GM10266 (cell line): Measurements from ENCODE around the gene TP73.

Experiments used
- DNase-seq: peaks from one replicate; pipeline ENCODE4 v3.0.0; 2012; ENCODE audit errors: extremely low spot score
- CTCF ChIP-seq: IDR thresholded peaks from 2 replicates; pipeline ENCODE4 v1.5.1; 2012; ENCODE audit warnings: mild to moderate bottlenecking, low read depth; ENCODE audit not compliant: control insufficient read depth, insufficient read depth; ENCODE audit errors: missing control alignments

TP73 gene

GRCh38 chr1:3711780-3712451 lies 59.6 kb downstream of the TP73 start:
- no peak for DNase-seq
- no peak for TF ChIP-seq CTCF

GRCh38 chr1:3712573-3713535 lies 60.5 kb downstream of the TP73 start:
- DNase-seq, result no peak
- no peak for TF ChIP-seq CTCF

- TF ChIP-seq CTCF, result no peak
Observed at GRCh38 chr1:3713840-3714239, 61.5 kb downstream of the TP73 start.

GRCh38 chr1:3714284-3714741 lies 62.0 kb downstream of the TP73 start:
- DNase-seq, result no peak

More at GRCh38 chr1:3713840-3714239, 61.5 kb downstream of the TP73 start:
- DNase-seq, result no peak

GRCh38 chr1:3714814-3715213 lies 62.5 kb downstream of the TP73 start:
- DNase-seq, result no peak
- TF ChIP-seq CTCF, result no peak

More at GRCh38 chr1:3714284-3714741, 62.0 kb downstream of the TP73 start:
- no peak for TF ChIP-seq CTCF

GRCh38 chr1:3716351-3716750 lies 64.0 kb downstream of the TP73 start:
- DNase-seq, result no peak
- TF ChIP-seq CTCF, result no peak
